NCI-H524 (cell line): ENCODE data around the gene EHD1.
"Not testable (repeated sequence)": the region's sequence is repeated elsewhere in the genome, so short reads cannot be mapped to it uniquely, and the experiment has no call there.

Experiments used
- DNase-seq, 2 experiments: peaks; one replicate each; lab custom pipeline; 2025; lab: John Stamatoyannopoulos, UW

EHD1 gene

DNA sequence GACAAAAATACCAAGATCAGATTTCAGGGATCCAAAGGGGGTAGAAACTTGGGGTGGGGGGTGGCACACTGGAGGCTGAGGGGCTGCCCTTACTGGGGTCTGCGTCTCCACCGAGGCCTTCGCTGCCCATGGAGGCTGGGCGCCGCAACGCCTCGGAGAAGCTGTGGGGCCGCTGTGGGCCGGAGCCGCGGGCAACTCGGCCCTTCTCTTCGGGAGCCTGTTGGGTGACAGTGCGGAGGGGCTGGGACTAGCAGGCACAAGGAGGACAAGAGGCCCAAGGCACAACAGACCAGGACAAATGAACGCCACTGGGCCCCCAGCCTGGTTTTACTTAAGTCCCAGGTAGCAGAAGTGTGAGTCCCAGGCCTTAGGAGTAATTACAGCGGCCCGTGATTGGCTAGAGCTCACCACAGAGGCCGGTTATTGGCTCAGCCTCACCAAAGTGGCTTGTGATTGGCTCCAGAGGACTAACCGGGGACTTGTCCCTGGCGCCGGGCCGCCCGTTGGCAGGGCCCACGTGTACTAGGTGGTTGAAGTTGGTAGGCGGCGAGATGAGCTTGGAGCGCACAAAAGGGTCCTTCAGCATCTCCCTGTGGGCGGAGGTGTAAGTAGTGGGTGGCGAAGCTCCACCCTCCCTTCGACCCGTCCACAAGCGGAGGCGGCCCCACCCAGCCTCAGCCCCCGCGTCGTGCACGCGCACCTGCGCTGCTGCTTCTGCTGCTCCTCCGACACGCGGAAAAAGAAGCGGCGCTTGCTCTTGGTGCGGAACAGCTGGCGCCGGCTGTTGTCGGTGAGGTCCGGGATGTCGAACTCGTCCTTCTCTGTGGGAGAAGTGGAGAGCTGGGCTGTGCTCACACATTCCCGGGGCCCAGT lies 51.6 kb downstream of the EHD1 start:
- DNase-seq: no peak

- DNase-seq: no peak
These were observed 52.4 kb downstream of the EHD1 start for GRCh38 chr11:64826062-64826461.

DNA sequence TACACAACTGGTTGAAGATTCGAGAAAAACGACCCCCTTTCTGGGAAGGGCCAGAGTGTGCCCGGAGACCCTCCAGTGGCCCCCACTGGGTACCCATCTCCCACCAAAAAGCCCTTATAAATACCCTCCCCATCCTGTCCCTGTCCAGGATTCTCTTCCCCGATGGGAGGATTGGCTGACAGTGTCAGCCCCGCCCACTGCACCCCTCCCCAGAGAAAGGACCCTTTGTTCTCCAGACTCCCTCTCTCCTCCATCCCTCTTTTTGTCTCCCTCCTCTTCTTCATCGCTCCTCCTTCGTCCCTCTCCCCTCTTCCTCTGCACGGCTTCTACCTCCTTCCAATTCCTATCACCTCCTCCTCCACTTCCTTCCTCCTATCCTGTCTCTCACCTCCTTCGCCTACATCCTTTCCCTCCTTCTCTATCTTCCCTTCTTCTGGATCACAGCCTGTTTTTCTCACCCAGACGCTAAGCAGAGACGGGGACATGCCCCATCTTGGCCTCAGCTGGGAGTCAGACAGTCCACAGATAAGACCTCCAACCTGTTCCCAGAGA lies 54.8 kb downstream of the EHD1 start:
- DNase-seq: no peak

DNA sequence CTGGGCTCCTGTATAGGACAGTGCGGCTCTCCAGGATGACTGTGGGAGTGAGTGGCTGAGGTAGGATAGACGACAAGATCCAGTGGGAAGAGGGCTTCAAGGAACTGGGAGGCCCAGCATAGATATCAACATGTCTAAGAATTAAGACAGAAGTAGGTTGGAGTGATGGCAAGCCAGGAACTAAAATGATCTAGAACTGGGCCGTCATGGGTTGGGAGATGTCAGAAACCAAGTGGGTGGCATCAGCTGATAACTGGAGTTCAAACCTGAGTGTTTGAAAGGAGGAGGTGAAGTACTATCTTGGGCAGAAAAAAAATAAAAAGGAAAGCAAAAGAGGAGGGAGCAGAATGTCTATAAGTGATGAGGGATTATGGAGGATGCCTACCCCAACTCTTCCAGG lies 60.9 kb downstream of the EHD1 start:
- DNase-seq: no peak

GRCh38 chr11:64815433-64815832 lies 63.0 kb downstream of the EHD1 start:
- DNase-seq: not testable (repeated sequence)

DNA sequence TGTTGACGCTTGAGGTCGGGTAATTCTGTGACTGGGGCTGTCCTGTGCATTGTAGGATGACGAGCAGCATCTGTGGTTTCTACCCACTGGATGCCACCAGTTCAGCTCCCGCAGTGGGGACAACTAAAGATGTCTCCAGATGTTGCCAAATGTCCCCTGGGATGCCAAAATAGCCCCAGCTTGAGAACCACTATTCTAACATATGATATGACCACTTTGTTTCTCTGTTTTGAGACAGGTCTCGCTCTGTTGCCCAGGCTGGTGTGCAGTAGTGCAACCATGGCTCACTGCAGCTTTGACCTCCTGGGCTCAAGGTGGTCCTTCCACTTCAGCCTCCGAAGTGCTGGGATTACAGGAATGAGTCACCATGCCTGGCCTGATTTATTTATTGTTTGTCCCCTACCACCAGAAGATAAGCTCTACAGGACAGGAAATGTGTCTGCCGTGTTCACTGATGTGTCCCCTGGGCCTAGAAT lies 63.7 kb downstream of the EHD1 start:
- DNase-seq: no peak

- no peak for DNase-seq
These were observed 64.6 kb downstream of the EHD1 start for GRCh38 chr11:64813826-64814225.

DNA sequence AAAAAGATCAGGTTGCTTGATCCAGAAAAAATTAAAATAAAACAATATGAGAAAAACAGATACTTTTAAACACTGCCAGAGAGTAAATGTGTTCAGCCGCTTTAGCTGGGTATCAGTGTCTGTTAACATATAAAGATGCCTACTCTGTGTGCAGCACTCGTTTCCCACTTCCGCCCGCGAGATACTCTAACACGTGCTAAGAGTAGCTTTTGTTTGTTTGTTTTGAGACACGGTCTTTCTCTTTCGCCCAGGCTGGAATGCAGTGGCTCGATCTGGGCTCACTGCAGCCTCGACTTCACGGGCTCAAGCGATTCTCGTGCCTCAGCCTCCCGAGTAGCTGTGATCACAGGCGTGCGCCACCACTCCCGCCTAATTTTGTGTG lies 67.5 kb downstream of the EHD1 start:
- DNase-seq: no peak

DNA sequence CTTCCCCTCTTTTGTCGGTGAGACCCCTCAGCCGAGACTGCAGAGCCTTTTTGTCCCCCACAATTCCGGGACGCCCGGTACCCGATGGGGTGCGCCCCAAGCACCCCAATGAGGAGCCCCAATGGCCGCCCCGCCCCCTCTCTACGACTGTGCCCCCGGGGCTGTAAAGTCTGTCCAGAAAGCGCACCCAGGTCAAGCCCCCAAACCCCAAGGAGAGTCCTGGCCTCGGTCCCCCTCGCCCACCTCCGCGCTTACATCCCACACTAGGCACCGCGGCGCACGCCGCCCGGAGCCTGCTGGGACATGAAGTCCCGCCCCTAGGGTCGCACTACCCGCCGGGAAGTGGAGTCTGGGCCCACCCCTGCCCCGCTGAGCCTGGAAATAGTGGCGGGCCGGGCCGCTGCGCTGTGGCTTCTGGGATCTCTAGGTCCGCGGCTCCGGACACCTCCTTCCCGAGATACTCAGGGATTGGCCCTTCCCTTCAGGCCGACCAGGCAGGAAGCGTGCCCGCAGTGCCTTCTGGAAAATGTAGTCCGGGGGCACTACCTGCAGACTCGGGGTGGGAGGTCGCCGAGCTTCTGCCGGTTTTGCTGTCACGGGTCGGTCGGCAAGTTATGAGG lies 68.0 kb downstream of the EHD1 start, which contains the start of gene MEN1:
TSS of gene MEN1 (minus strand) at position 281 of the 620 bp plus-strand sequence. CDS start 442 bp downstream, outside the sequence.
- peak; percentile 92 to 95 for DNase-seq

DNA sequence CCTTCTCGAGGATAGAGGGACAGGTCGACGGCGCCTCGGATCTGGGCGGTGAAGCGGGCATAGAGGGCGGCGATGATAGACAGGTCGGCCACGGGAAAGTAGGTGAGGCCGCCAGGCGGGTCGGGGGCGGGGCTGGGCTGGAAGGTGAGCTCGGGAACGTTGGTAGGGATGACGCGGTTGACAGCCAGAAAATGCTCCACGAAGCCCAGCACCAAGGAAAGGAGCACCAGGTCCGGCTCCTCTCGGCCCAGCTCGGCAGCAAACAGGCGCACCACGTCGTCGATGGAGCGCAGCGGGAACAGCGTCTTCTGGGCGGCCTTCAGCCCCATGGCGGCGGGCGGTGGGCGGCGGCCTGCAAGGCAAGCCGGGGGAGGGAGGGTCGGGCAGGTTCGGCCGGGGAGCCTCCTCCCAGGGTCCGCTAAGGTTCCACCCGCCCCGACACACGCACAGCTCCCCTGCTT lies 68.6 kb downstream of the EHD1 start:
- DNase-seq: no peak

DNA sequence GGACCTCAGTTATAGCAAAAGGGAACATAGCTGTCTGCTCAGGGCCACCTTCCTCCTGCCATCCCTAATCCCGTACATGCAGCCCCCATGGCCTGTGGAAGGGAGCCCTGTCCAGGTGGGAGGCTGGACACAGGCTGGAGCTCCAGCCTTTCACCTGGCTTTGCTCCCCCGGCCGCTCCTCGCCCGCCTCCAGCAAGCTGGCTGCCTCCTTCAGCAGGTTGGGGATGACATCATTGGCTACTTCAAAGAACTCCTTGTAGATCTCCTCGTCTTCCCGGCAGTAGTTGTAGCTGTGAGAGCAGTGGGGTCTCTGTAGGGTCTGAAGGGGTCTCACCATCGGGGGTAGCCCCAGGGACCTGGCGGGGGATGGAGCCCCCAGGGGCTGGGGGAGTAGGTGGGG lies 72.9 kb downstream of the EHD1 start:
- no peak for DNase-seq

DNA sequence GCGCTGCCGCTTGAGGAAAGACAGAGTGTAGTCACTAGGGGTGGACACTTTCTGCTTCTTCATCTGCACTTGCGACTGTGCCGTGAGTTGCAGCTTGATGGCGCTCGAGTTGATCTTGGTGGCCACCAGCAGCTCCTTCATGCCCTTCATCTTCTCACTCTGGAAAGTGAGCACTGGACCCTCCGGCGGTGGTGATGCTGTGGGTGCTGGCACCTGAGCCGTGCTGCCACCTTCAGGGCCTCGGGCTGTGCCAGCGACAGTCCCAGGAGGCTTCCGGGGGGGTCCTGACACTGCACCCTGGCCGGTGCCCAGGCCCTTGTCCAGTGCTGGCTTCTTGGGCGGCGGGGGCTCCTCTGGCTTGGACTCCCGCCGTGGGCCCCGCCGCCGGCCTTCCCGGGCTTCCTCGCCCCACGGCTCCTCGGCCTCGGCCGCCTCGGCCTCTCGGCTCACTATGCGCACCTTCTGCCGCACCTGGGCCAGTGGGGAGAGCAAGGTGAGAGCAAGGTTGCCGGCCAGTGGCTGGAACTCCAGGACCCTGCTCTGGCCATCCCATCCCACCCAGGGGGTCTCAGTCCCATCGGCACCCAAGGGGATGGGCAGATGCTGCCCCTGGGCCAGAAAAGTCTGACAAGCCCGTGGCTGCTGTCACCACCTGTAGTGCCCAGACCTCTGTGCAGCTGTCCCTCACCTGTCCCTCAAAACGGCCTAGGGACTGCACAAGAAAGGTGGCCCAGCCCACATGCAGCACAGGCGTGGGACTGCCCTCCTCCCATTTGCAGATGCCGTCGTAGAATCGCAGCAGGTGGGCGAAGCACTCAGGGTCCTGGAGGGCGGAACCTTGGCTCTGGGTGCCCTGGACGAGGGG lies 73.8 kb downstream of the EHD1 start:
- no peak for DNase-seq

DNA sequence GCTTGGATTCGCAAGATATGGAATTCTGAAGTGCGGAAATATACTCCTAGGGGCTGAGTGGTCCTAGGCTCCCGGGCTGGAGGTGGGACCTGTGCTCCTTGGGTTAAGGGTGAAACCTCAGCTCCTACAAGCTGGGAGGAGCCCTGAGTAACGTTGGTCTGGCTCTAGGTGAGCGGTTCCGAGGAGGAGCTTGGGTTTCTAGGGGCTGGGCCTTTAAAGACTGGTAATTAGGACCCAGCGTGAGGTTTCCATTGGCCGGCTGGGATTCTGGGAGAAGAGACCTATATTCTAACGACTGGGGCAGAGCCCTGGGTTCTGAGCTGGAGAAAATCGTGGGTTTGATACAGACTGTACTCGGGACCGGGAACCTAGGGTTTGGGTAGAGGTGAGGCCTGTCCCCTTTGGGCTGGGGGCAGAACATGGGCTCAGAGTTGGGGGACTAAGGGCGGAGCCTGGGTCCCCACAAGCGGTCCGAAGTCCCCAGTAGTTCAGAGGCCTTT lies 74.5 kb downstream of the EHD1 start:
- DNase-seq: no peak

GRCh38 chr11:64803158-64803845 lies 75.1 kb downstream of the EHD1 start, which contains the start of gene MAP4K2:
TSS of gene MAP4K2 (minus strand) at chr11:64803214. CDS start at chr11:64803149, 65 bp downstream.
- peak; percentile 39 to 77 for DNase-seq

DNA sequence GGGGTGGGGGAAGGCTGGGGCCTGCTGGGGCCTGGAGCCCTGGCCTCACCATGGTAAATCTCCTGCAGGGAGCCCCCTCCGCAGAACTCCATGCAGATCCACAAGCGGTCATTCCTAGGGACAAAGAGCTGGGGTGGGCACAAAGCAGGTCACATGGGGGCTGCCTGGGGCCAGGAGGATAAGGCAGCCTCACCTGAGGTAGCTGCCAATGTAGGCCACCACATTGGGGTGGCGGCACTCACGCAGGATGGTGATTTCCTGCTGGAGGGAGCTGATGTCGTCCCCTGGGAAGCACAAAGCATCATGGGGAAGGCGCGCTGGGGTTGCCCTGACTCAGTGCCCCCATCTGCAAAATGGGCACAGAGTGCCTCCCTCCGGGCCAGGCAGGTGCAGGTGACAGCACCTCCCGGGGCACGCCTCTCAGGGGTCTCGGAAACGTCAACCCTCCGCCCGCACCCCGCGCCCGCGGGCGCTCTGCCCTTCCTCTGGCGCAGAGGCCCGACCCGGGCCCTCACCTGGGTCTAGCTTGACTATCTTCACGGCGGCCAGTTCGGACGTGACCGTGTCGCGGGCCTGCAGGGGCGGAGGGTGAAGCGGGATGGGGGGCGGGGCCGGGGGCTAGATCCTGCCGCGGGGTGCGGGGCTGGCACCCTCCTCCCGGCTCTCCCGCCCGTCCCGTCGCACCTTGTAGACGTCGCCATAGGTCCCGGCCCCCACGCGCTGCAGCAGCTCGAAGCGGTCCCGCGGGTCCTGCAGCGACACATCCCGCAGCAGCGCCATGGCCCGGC lies 75.9 kb downstream of the EHD1 start:
- no peak for DNase-seq
